ENCODE measurements around the gene NUB1.

The NUB1 gene

GRCh38 chr7:151314401-151314800 is 27.2 kb upstream of the NUB1 start:
- DNase-seq = no peak

- DNase-seq = peak; percentile 42
Observed at GRCh38 chr7:151315038-151315655, 26.5 kb upstream of the NUB1 start.

GRCh38 chr7:151316896-151317295 is 24.7 kb upstream of the NUB1 start:
- DNase-seq = no peak

- DNase-seq = no peak
Observed at GRCh38 chr7:151317936-151318335, 23.7 kb upstream of the NUB1 start.

GRCh38 chr7:151319189-151319588 is 22.4 kb upstream of the NUB1 start:
- DNase-seq = no peak

GRCh38 chr7:151320263-151320845 is 21.3 kb upstream of the NUB1 start:
- no peak for DNase-seq

GRCh38 chr7:151321341-151321740 is 20.3 kb upstream of the NUB1 start:
- DNase-seq = no peak

- no peak for DNase-seq
Observed at GRCh38 chr7:151322906-151323305, 18.7 kb upstream of the NUB1 start.

GRCh38 chr7:151327022-151327421 is 14.6 kb upstream of the NUB1 start:
- no peak for DNase-seq

- DNase-seq = no peak
Observed at GRCh38 chr7:151327659-151328058, 14.0 kb upstream of the NUB1 start.

- DNase-seq = no peak
Observed at GRCh38 chr7:151330181-151330580, 11.4 kb upstream of the NUB1 start.

- no peak for DNase-seq
Observed at GRCh38 chr7:151330661-151331060, 11.0 kb upstream of the NUB1 start.

- DNase-seq = no peak
Observed at GRCh38 chr7:151334628-151335027, 7.0 kb upstream of the NUB1 start.

- DNase-seq = no peak
Observed at GRCh38 chr7:151336027-151336708, 5.4 kb upstream of the NUB1 start.

GRCh38 chr7:151337346-151337745 is 4.3 kb upstream of the NUB1 start:
- DNase-seq = no peak

- no peak for DNase-seq
Observed at GRCh38 chr7:151338809-151339208, 2.8 kb upstream of the NUB1 start.

GRCh38 chr7:151339651-151340382 is 1.8 kb upstream of the NUB1 start:
- no peak for DNase-seq

- no peak for DNase-seq
Observed at GRCh38 chr7:151340794-151341356, 737 bp upstream of the NUB1 start.

GRCh38 chr7:151342102-151342646 is 562 bp downstream of the NUB1 start:
- DNase-seq = no peak

- no peak for DNase-seq
Observed at GRCh38 chr7:151342811-151343210, 1.2 kb downstream of the NUB1 start.

GRCh38 chr7:151343516-151343915 is 1.9 kb downstream of the NUB1 start:
- no peak for DNase-seq

GRCh38 chr7:151345576-151346469 is 4.2 kb downstream of the NUB1 start:
- no peak for DNase-seq
